ENCODE data around the gene VNN1. TPM values are rescaled to one million over a fixed set of nuclear protein-coding genes. Genes with fewer than 3 reads are reported as not detected.

Gene VNN1, protein sequence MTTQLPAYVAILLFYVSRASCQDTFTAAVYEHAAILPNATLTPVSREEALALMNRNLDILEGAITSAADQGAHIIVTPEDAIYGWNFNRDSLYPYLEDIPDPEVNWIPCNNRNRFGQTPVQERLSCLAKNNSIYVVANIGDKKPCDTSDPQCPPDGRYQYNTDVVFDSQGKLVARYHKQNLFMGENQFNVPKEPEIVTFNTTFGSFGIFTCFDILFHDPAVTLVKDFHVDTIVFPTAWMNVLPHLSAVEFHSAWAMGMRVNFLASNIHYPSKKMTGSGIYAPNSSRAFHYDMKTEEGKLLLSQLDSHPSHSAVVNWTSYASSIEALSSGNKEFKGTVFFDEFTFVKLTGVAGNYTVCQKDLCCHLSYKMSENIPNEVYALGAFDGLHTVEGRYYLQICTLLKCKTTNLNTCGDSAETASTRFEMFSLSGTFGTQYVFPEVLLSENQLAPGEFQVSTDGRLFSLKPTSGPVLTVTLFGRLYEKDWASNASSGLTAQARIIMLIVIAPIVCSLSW
- under 0.01 TPM in 1 of 2 replicates, not detected in the other for total RNA-seq

GRCh38 chr6:132713352-132714134 lies at the start of gene VNN1:
TSS of gene VNN1 (minus strand) at chr6:132714055. CDS start at chr6:132714035, 20 bp downstream.

GRCh38 chr6:132659082-132659481 lies 54.8 kb downstream of the VNN1 start, which contains the start of gene TAAR1:
TSS of gene TAAR1 (minus strand) at chr6:132659182. CDS start at chr6:132646003, 13,179 bp downstream.

Other genes starting within 250 kb of the VNN1 start
- 24.0 and 55.6 TPM in 2 replicates for gene STX7, start 200.9 kb downstream of the VNN1 start, total RNA-seq
- not detected in 2 replicates for gene TAAR9, start 175.8 kb downstream of the VNN1 start, total RNA-seq
- gene TAAR8, start 161.4 kb downstream of the VNN1 start, total RNA-seq, result not detected in 2 replicates
- not detected in 2 replicates for gene TAAR6, start 143.7 kb downstream of the VNN1 start, total RNA-seq
- gene TAAR5, start 124.3 kb downstream of the VNN1 start, total RNA-seq, result not detected in 2 replicates
- not detected in 2 replicates for gene TAAR2, start 89.8 kb downstream of the VNN1 start, total RNA-seq
- gene TAAR1, start 54.9 kb downstream of the VNN1 start, total RNA-seq, result not detected in 2 replicates
- gene VNN2, start 43.8 kb upstream of the VNN1 start, total RNA-seq, result not detected in 2 replicates
- 10.1 and 15.7 TPM in 2 replicates for gene SLC18B1, start 84.6 kb upstream of the VNN1 start, total RNA-seq
- 1,033 and 1,847 TPM in 2 replicates for gene RPS12, start 100.5 kb upstream of the VNN1 start, total RNA-seq

Measured in epithelial cell of umbilical artery (primary cell).